ENCODE data around the gene AP1S2. TPM values are rescaled to one million over a fixed set of nuclear protein-coding genes. Genes with fewer than 3 reads are reported as not detected.

Gene AP1S2
- total RNA-seq, 2 donors from 2014 or later = 133 to 220 TPM

- Histone ChIP-seq H3K4me1 (ENCODE audit: control insufficient read depth, insufficient read depth, low read length) (no peaks in the 10 kb centered on the region), H3K4me3 (ENCODE audit: low read length) (no peak overlapping the region), H3K27ac (ENCODE audit: low read depth, low read length) (no peak overlapping the region), H3K36me3 (ENCODE audit: control insufficient read depth, insufficient read depth, low read length) (peaks cover 41% of the 10 kb centered on the region), H3K9ac (ENCODE audit: extremely low read depth, low read length, poor library complexity, severe bottlenecking) (no peak overlapping the region), H3K9me3 (ENCODE audit: control insufficient read depth, low read length) (no peaks in the 10 kb centered on the region), H3K27me3 (ENCODE audit: control insufficient read depth, insufficient read depth, low read length, poor library complexity, severe bottlenecking) (no peaks in the 10 kb centered on the region)
- 96% methylated on average over 10 of the region's 13 CpGs; no CpG with 5 or more reads in 1 of the 2 experiments for WGBS, 2 experiments (ENCODE audit: insufficient coverage in 1 of 2, insufficient read length in 1 of 2)
- Mint-ChIP-seq H3K36me3 (ENCODE audit: low read depth) (peaks cover 49% of the 10 kb centered on the region), H3K27ac (no peak overlapping the region), H3K9me3 (no peaks in the 10 kb centered on the region), H3K27me3 (ENCODE audit: insufficient read depth) (no peaks in the 10 kb centered on the region), H3K4me3 (no peak overlapping the region), H3K4me1 (no peaks in the 10 kb centered on the region)
- TF ChIP-seq, protein P1, sequence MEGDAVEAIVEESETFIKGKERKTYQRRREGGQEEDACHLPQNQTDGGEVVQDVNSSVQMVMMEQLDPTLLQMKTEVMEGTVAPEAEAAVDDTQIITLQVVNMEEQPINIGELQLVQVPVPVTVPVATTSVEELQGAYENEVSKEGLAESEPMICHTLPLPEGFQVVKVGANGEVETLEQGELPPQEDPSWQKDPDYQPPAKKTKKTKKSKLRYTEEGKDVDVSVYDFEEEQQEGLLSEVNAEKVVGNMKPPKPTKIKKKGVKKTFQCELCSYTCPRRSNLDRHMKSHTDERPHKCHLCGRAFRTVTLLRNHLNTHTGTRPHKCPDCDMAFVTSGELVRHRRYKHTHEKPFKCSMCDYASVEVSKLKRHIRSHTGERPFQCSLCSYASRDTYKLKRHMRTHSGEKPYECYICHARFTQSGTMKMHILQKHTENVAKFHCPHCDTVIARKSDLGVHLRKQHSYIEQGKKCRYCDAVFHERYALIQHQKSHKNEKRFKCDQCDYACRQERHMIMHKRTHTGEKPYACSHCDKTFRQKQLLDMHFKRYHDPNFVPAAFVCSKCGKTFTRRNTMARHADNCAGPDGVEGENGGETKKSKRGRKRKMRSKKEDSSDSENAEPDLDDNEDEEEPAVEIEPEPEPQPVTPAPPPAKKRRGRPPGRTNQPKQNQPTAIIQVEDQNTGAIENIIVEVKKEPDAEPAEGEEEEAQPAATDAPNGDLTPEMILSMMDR (conservative IDR thresholded peaks at IDR 0.05) = no peak
- no peak for DNase-seq
Observed at GRCh38 chrX:15781961-15782699, 72.5 kb downstream of the AP1S2 start.

Other genes with a start within 250 kb of the AP1S2 start
- 1 to 10 TPM; 1.8 to 8.5 TPM for gene CLTRN, start 190.0 kb downstream of the AP1S2 start, total RNA-seq
- 10 to 100 TPM; 14.0 to 31.7 TPM for gene CA5B, start 116.5 kb downstream of the AP1S2 start, total RNA-seq
- 10 to 100 TPM in 1 of 2 donors, 1 to 10 TPM in 1; 7.3 to 18.1 TPM for gene ZRSR2, start 64.3 kb downstream of the AP1S2 start, total RNA-seq

Measured in endodermal cell (in vitro differentiated cells).